ENCODE measurements around the gene TERT. TPM values are rescaled to one million over a fixed set of nuclear protein-coding genes. Genes with fewer than 3 reads are reported as not detected.
A peak's percentile ranks its signal among the peaks of the same experiment; 100 is the strongest.

Gene TERT
- total RNA-seq, result 0.10 and 0.39 TPM in 2 replicates
- total RNA-seq (2013), result 0.05 TPM
- 0.24 and 0.43 TPM in 2 replicates for polyA plus RNA-seq
- 0.78 and 9.5 TPM in 2 replicates for polyA minus RNA-seq

DNA sequence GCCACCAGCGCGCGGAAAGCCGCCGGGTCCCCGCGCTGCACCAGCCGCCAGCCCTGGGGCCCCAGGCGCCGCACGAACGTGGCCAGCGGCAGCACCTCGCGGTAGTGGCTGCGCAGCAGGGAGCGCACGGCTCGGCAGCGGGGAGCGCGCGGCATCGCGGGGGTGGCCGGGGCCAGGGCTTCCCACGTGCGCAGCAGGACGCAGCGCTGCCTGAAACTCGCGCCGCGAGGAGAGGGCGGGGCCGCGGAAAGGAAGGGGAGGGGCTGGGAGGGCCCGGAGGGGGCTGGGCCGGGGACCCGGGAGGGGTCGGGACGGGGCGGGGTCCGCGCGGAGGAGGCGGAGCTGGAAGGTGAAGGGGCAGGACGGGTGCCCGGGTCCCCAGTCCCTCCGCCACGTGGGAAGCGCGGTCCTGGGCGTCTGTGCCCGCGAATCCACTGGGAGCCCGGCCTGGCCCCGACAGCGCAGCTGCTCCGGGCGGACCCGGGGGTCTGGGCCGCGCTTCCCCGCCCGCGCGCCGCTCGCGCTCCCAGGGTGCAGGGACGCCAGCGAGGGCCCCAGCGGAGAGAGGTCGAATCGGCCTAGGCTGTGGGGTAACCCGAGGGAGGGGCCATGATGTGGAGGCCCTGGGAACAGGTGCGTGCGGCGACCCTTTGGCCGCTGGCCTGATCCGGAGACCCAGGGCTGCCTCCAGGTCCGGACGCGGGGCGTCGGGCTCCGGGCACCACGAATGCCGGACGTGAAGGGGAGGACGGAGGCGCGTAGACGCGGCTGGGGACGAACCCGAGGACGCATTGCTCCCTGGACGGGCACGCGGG is at the start of gene TERT:
TERT (minus strand) TSS at position 234 of the 815 bp plus-strand sequence; CDS start at position 155, 79 bp downstream.
- peak within 1 kb of the TSS; percentile 37 for H3K9ac ChIP-seq (ENCODE audit: low read length)
- ChIA-PET POLR2A (no interaction called here), CTCF (no interaction called here)
- H3K9me3 ChIP-seq (ENCODE audit: control extremely low read depth in 1 of 3, control insufficient read depth in 2 of 3, insufficient read depth in 1 of 3, low read length in 2 of 3), result no peaks in the 10 kb centered on the region
- ATAC-seq (ENCODE audit: low read depth) (peak; percentile 82), DNase-seq (peak; percentile 66)
- H4K20me1 ChIP-seq (ENCODE audit: control insufficient read depth, insufficient read depth, low read length, poor library complexity, severe bottlenecking), result no peaks in the 10 kb centered on the region
- Mint-ChIP-seq H3K27me3 (peaks cover 3% of the 10 kb centered on the region), H3K27ac (no peak within 1 kb of the TSS), H3K4me3 (peak within 1 kb of the TSS; percentile 69), H3K9me3 (ENCODE audit: insufficient read depth) (no peaks in the 10 kb centered on the region), H3K4me1 (peaks cover 15% of the 10 kb centered on the region)
- peaks cover 11% of the 10 kb centered on the region in 2 donors for H3K4me1 ChIP-seq (ENCODE audit: control insufficient read depth in 2 of 2, insufficient read depth in 2 of 2, low read length in 2 of 2)
- no peak for TF ChIP-seq EZH2 (IDR thresholded peaks at IDR 0.05; ENCODE audit: borderline replicate concordance, insufficient read depth, low read depth, low read length, poor library complexity, severe bottlenecking)
- TF ChIP-seq, protein P1, sequence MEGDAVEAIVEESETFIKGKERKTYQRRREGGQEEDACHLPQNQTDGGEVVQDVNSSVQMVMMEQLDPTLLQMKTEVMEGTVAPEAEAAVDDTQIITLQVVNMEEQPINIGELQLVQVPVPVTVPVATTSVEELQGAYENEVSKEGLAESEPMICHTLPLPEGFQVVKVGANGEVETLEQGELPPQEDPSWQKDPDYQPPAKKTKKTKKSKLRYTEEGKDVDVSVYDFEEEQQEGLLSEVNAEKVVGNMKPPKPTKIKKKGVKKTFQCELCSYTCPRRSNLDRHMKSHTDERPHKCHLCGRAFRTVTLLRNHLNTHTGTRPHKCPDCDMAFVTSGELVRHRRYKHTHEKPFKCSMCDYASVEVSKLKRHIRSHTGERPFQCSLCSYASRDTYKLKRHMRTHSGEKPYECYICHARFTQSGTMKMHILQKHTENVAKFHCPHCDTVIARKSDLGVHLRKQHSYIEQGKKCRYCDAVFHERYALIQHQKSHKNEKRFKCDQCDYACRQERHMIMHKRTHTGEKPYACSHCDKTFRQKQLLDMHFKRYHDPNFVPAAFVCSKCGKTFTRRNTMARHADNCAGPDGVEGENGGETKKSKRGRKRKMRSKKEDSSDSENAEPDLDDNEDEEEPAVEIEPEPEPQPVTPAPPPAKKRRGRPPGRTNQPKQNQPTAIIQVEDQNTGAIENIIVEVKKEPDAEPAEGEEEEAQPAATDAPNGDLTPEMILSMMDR (IDR thresholded peaks at IDR 0.05), result no peak
- no peaks in the 10 kb centered on the region for H3K36me3 ChIP-seq (replicated peaks in 1 of 2; ENCODE audit: control extremely low read depth in 1 of 2, control insufficient read depth in 1 of 2, extremely low read depth in 1 of 2, insufficient read depth in 2 of 2, low read length in 1 of 2)
- peaks cover 0 to 10% (median 0%) of the 10 kb centered on the region in 4 experiments for H3K27me3 ChIP-seq (replicated peaks in 1 of 4; ENCODE audit: control extremely low read depth in 1 of 4, control insufficient read depth in 3 of 4, insufficient read depth in 4 of 4, low read length in 3 of 4)
- peak within 1 kb of the TSS; percentile 38 for H2AFZ ChIP-seq (ENCODE audit: insufficient read depth, low read depth, low read length, poor library complexity, severe bottlenecking)
- peak within 1 kb of the TSS; percentile 81 for H3K4me2 ChIP-seq (replicated peaks; ENCODE audit: low read depth, low read length, poor library complexity, severe bottlenecking)
- no peaks in the 10 kb centered on the region for H3K79me2 ChIP-seq (ENCODE audit: control insufficient read depth, insufficient read depth, low read length)
- H3K4me3 ChIP-seq (ENCODE audit: control extremely low read depth in 1 of 5, extremely low read depth in 1 of 5, insufficient read depth in 1 of 5, low read depth in 2 of 5, low read length in 4 of 5), result peak within 1 kb of the TSS in 3 of 5 experiments; percentile 31 to 35 (median 33)
- 2% methylated on average over 102 of the region's 102 CpGs for WGBS (ENCODE audit: insufficient coverage)
- intact Hi-C loops (cut with micrococcal nuclease), result loop anchor here (2.0 kb wide), 1 partner anchor 50 kb away; the partner anchor contains the start of gene CLPTM1L
- H3K27ac ChIP-seq (ENCODE audit: low read length in 2 of 2), result no peak within 1 kb of the TSS
